Activated CD8-positive, alpha-beta T cell treated with anti-CD3 and anti-CD28 coated beads for 36 hours (primary cell): ENCODE measurements around the gene RNU1-2. TPM values are rescaled to one million over a fixed set of nuclear protein-coding genes. Genes with fewer than 3 reads are reported as not detected.
"Not testable (repeated sequence)": the region's sequence is repeated elsewhere in the genome, so short reads cannot be mapped to it uniquely, and the experiment has no call there.

Experiments used
- ATAC-seq: fragments of 200-7000 bp; cut with Tn5 transposase; one replicate; pipeline ENCODE4 v1.10.0; 2021; ENCODE audit warnings: mild to moderate bottlenecking, moderate library complexity
- CTCF ChIA-PET: fragments of 350-600 bp; sonication (Branson Sonifier 250); formaldehyde crosslinking; loops from one replicate; lab custom pipeline; 2021; ENCODE audit warnings: antibody characterized with exemption; lab: Charles Lee
- POLR2A ChIA-PET: fragments of 350-600 bp; sonication (Branson Sonifier 250); formaldehyde crosslinking; loops from one replicate; lab custom pipeline; 2021; ENCODE audit warnings: antibody characterized with exemption; lab: Charles Lee
- DNase-seq: peaks from one replicate; pipeline ENCODE4 v3.0.0-alpha.2; 2020
- H3K27ac Mint-ChIP-seq: one replicate; pipeline ENCODE4 v1.8.0; 2021; ENCODE audit warnings: mild to moderate bottlenecking, mixed read lengths
- H3K27me3 Mint-ChIP-seq: one replicate; pipeline ENCODE4 v1.8.0; 2021; ENCODE audit warnings: mixed read lengths
- H3K36me3 Mint-ChIP-seq: one replicate; pipeline ENCODE4 v1.8.0; 2021; ENCODE audit warnings: low read depth, mixed read lengths
- H3K4me1 Mint-ChIP-seq: one replicate; pipeline ENCODE4 v1.8.0; 2021; ENCODE audit warnings: low read depth, mixed read lengths
- H3K4me3 Mint-ChIP-seq: one replicate; pipeline ENCODE4 v1.8.0; 2021; ENCODE audit warnings: mild to moderate bottlenecking, moderate library complexity, mixed read lengths
- H3K9me3 Mint-ChIP-seq: one replicate; pipeline ENCODE4 v1.8.0; 2021; ENCODE audit warnings: mixed read lengths
- CTCF ChIP-seq: fragments of 200-600 bp; IDR thresholded peaks from one replicate; pipeline ENCODE4 v1.8.0; 2022; ENCODE audit warnings: antibody characterized with exemption, mild to moderate bottlenecking
- intact Hi-C: fragments of 100-400 bp; cut with micrococcal nuclease; formaldehyde crosslinking; loops from one replicate; pipeline ENCODE4 v1.10.0; 2022
- total RNA-seq, 2 experiments: library from RNA; stranded (reverse); gene quantifications; one replicate each; pipeline ENCODE4 v1.2.3, GENCODE V29; 2021

The RNU1-2 gene
- total RNA-seq, 2 experiments from 2014 or later, result 820 to 1,043 TPM

- H3K27ac Mint-ChIP-seq, H3K4me1 Mint-ChIP-seq, CTCF ChIA-PET, POLR2A ChIA-PET, intact Hi-C loops, H3K36me3 Mint-ChIP-seq, H3K9me3 Mint-ChIP-seq: not testable (repeated sequence)
- peaks cover 16% of the 10 kb centered on the region for H3K27me3 Mint-ChIP-seq
- ATAC-seq (peak; percentile 87), DNase-seq (peak; percentile 61)
- peak overlapping the region; percentile 57 for H3K4me3 Mint-ChIP-seq
Measured at GRCh38 chr1:16872152-16873075, 23.4 kb upstream of the RNU1-2 start.

- Mint-ChIP-seq H3K4me3 (peak overlapping the region; percentile 57), H3K27me3 (peaks cover 16% of the 10 kb centered on the region)
- intact Hi-C loops, H3K27ac Mint-ChIP-seq, CTCF ChIA-PET, H3K9me3 Mint-ChIP-seq, H3K4me1 Mint-ChIP-seq, ATAC-seq, H3K36me3 Mint-ChIP-seq: not testable (repeated sequence)
- POLR2A ChIA-PET, result interaction anchor here (1.1 kb wide), 1 partner anchor 265 kb away, joined by 3 read pairs; no protein-coding TSS in a partner anchor
- peak; percentile 29 for DNase-seq
Measured at GRCh38 chr1:16873076-16873879, 22.5 kb upstream of the RNU1-2 start.

GRCh38 chr1:16874968-16875765 lies 20.6 kb upstream of the RNU1-2 start:
- H3K27ac Mint-ChIP-seq, CTCF ChIA-PET, H3K9me3 Mint-ChIP-seq, H3K4me3 Mint-ChIP-seq, intact Hi-C loops, H3K36me3 Mint-ChIP-seq, ATAC-seq, DNase-seq, POLR2A ChIA-PET, H3K4me1 Mint-ChIP-seq: not testable (repeated sequence)
- H3K27me3 Mint-ChIP-seq, result peaks cover 25% of the 10 kb centered on the region

- intact Hi-C loops, H3K27ac Mint-ChIP-seq, H3K4me3 Mint-ChIP-seq, H3K4me1 Mint-ChIP-seq, H3K9me3 Mint-ChIP-seq, H3K36me3 Mint-ChIP-seq, ATAC-seq, POLR2A ChIA-PET, DNase-seq: not testable (repeated sequence)
- CTCF ChIA-PET, result interaction anchor here (1.2 kb wide), 1 partner anchor 40 kb away, joined by 3 read pairs; the partner anchor contains the start of gene CROCC
- H3K27me3 Mint-ChIP-seq, result peaks cover 22% of the 10 kb centered on the region
Measured at GRCh38 chr1:16881742-16882141, 14.0 kb upstream of the RNU1-2 start.

- no peak for TF ChIP-seq CTCF
- Mint-ChIP-seq H3K27ac (no peak overlapping the region), H3K9me3 (no peaks in the 10 kb centered on the region), H3K4me3 (no peak overlapping the region), H3K36me3 (no peaks in the 10 kb centered on the region), H3K4me1 (no peaks in the 10 kb centered on the region), H3K27me3 (peaks cover 20% of the 10 kb centered on the region)
- DNase-seq (no peak), ATAC-seq (no peak)
- ChIA-PET POLR2A (interaction anchor here (0.6 kb wide), 1 partner anchor 14 kb away, joined by 3 read pairs; no protein-coding TSS in a partner anchor), CTCF (no interaction called here)
- intact Hi-C loops, result no loop called here
Measured at GRCh38 chr1:16882986-16883385, 12.8 kb upstream of the RNU1-2 start.

- DNase-seq, H3K4me1 Mint-ChIP-seq, H3K36me3 Mint-ChIP-seq, POLR2A ChIA-PET, H3K4me3 Mint-ChIP-seq, H3K27ac Mint-ChIP-seq, ATAC-seq, intact Hi-C loops, CTCF ChIA-PET, H3K9me3 Mint-ChIP-seq: not testable (repeated sequence)
- H3K27me3 Mint-ChIP-seq, result peaks cover 14% of the 10 kb centered on the region
Measured at GRCh38 chr1:16884487-16884886, 11.3 kb upstream of the RNU1-2 start.
